ENCODE data around the gene GPR143.
"Not testable (repeated sequence)": the region's sequence is repeated elsewhere in the genome, so short reads cannot be mapped to it uniquely, and the experiment has no call there.

DNA sequence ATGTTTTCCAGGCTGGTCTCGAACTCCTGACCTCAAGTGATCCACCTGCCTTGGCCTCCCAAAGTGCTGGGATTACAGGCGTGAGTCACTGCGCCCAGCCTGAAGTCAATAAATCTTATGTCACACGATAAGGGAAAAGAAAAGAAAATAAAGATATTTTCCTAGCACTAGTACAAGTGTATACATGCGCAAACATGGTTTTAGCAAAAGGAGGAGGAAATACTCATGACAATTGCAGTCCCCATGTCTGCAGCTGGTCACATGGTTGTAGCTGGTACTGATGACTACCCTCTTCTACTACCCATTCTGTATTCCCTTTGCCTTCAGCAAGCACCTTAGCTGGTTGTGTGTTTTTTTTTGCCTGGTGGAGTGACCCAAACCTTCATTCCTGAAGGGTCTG lies 44.2 kb upstream of the GPR143 start:
- TF ChIP-seq, protein P1, sequence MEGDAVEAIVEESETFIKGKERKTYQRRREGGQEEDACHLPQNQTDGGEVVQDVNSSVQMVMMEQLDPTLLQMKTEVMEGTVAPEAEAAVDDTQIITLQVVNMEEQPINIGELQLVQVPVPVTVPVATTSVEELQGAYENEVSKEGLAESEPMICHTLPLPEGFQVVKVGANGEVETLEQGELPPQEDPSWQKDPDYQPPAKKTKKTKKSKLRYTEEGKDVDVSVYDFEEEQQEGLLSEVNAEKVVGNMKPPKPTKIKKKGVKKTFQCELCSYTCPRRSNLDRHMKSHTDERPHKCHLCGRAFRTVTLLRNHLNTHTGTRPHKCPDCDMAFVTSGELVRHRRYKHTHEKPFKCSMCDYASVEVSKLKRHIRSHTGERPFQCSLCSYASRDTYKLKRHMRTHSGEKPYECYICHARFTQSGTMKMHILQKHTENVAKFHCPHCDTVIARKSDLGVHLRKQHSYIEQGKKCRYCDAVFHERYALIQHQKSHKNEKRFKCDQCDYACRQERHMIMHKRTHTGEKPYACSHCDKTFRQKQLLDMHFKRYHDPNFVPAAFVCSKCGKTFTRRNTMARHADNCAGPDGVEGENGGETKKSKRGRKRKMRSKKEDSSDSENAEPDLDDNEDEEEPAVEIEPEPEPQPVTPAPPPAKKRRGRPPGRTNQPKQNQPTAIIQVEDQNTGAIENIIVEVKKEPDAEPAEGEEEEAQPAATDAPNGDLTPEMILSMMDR (conservative IDR thresholded peaks at IDR 0.05; ENCODE audit: low read length) = not testable (repeated sequence)
- TF ChIP-seq EZH2phosphoT487 (IDR thresholded peaks at IDR 0.05; ENCODE audit: borderline replicate concordance) = not testable (repeated sequence)
